ENCODE results near the gene LHFPL6.

Gene LHFPL6

DNA sequence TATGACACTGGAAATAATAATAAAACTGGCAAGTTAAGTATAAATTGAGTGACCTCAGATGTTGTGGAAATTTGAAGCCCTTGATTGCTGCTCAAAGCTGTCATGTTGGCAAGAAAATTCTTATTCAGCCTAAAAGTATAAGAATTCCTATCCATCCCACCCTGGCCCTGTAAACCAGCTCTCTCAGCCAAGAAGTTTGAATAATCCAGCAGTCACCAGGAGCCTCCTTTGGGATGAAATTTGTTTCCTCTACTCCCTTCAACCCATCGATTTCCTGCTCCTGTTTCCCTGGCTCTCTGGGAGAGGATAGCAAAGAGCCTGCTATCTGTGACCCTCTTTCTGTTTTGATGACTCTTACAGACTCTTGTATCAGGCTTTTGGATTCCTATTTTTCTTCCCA lies 169.3 kb downstream of the LHFPL6 start:
- TF ChIP-seq GATA2 (IDR thresholded peaks at IDR 0.05; ENCODE audit: low read depth, low read length) (no peak), GATA3 (IDR thresholded peaks at IDR 0.05; ENCODE audit: low read depth, low read length) (no peak)

DNA sequence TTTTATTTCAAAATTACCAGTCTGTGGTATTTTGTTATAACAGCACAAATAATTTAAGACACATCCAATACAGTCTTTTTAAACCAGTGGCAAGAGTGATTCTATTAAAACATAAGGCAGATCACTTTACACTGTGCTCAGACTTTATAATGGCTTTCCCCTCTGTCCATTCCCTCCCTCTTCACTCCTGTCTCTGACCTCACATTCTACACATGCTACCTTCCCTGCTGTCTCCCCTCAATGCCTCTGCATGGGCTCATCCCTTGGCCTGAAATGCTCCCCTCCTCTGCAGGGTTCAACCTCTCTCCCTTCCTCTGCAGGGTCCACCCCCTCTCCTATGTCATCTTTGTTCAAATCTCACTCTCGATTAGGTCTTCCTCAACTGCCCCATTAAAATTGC lies 170.8 kb downstream of the LHFPL6 start:
- TF ChIP-seq GATA2 (IDR thresholded peaks at IDR 0.05; ENCODE audit: low read depth, low read length) = no peak
- TF ChIP-seq GATA3 (IDR thresholded peaks at IDR 0.05; ENCODE audit: low read depth, low read length) = no peak

DNA sequence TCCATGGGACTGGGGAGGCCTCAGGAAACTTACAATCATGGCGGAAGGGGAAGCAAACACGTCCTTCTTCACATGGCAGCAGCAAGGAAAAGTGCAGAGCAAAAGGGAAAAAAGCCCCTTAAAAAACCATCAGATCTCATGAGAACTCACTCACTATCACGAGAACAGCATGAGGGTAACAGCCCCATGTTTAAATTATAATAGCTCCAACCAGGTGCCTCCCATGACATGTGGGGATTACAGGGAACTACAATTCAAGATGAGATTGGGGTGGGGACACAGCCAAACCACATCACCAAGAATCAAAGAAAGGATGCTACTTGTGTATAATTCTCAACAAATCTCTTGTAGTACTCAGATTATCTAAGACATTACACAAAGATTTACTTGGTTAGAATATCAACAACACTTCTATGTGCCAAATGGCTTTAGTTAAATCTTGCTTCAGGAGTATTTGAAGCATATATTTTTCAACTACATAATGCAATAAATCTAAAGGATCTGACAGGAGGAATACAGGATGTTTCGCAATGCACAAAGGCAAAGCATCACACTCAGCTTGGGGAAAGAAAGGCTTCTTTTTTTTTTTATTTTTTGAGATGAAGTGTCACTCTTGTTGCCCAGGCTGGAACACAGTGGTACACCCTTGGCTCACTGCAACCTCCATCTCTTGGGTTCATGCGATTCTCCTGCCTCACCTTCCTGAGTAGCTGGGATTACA lies 180.0 kb downstream of the LHFPL6 start:
- TF ChIP-seq GATA3 (IDR thresholded peaks at IDR 0.05; ENCODE audit: low read depth, low read length) (no peak), GATA2 (IDR thresholded peaks at IDR 0.05; ENCODE audit: low read depth, low read length) (no peak)

DNA sequence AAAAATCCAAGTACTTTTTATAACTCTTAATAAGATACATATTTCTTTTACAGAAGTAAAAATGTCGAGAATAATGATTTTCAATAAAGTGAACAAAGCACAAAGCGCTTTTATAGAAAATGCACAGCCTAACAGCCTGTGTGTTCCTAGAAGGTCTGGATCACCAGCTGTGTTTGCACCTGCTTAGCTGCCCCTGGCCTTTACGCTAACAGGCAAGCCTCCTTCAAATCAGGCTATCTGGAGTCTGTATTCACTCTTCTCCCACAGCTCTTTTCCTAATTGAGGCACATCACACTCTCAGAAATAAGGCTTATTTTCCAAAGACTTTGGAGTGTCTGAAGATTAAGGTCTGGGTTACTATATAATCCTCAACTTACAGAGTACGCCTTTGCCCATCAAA lies 183.1 kb downstream of the LHFPL6 start:
- no peak for TF ChIP-seq GATA2 (IDR thresholded peaks at IDR 0.05; ENCODE audit: low read depth, low read length)
- TF ChIP-seq GATA3 (IDR thresholded peaks at IDR 0.05; ENCODE audit: low read depth, low read length) = no peak

DNA sequence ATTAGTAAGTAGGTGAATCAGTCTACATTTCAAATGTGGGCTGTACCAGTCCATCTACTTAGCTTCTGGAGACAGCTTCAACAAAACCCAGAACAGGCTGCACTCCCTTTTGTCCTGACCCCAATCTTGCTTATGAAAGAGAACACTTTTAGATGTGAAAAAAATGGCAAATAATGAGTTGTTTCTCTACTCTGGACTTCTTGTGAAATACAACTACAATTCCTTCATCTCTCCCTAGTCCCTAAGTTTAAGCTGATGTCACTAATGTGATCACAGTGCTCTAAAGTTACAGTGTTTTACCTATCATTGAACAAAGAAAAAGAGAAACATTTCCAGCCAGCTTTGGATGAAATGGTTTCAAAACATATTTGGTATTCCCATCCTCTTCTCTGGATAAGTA lies 183.9 kb downstream of the LHFPL6 start:
- TF ChIP-seq GATA3 (IDR thresholded peaks at IDR 0.05; ENCODE audit: low read depth, low read length) = no peak

DNA sequence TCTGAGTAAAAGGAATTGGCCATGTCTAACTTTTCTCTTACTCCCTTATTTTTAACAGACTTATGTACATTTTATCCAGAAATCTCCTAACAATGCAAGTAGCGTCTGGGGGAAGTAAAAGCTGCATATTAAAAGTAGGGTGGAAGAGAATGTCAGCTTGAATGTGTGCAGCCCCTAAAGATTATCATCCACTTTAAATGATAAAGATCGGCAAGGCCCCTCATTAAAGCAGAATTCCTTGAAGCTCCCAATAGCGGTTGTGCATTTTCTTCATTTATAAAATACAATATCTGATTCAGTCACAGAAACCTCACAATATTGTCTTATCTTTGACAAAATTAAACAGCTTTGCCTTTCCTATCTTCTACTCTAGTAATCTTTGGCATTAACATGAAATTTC lies 184.6 kb downstream of the LHFPL6 start:
- TF ChIP-seq GATA2 (IDR thresholded peaks at IDR 0.05; ENCODE audit: low read depth, low read length) (peak; percentile 61; the same call in 1 of the 2 replicates), GATA3 (IDR thresholded peaks at IDR 0.05; ENCODE audit: low read depth, low read length) (peak; percentile 64)

DNA sequence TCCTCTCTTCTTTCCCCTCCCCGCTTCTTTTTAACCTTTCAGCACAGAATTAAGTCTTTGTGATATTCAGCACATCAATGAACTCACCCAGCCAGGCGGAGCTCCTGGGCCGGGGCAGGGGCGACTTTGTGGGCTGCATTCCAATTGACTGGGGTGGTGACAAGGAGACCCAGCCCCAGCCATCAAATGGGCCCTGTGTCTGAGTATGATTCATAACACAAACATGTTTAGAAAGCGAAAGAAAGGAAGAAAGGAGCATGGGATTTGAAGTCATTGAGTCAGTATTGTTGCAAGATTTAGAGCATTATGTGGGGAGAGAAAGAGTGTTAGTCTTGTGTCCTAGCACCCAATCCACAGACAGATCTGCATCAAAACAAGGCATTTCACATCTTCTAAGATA lies 185.3 kb downstream of the LHFPL6 start:
- TF ChIP-seq GATA2 (IDR thresholded peaks at IDR 0.05; ENCODE audit: low read depth, low read length) = no peak
- TF ChIP-seq GATA3 (IDR thresholded peaks at IDR 0.05; ENCODE audit: low read depth, low read length) = no peak

DNA sequence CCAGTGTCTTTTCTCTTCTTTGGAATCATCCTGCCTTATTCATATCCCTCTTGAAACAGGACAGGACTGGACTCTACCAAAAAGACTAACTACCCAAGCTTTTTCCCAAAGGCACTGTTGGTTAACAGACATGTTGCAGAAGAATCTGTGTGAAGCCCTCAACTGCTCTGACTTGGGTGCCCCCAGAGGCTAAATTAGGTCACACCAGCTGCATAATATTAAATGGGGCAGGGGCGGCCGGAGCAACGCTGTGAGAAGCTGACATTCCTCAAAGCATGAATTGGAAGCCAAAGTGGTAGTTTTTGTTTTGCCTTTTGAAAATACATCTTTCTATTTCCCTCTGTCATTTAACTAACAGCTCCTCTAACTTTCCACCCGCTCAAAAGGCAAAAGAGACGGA lies 185.9 kb downstream of the LHFPL6 start:
- TF ChIP-seq GATA2 (IDR thresholded peaks at IDR 0.05; ENCODE audit: low read depth, low read length) = no peak
- TF ChIP-seq GATA3 (IDR thresholded peaks at IDR 0.05; ENCODE audit: low read depth, low read length) = no peak

DNA sequence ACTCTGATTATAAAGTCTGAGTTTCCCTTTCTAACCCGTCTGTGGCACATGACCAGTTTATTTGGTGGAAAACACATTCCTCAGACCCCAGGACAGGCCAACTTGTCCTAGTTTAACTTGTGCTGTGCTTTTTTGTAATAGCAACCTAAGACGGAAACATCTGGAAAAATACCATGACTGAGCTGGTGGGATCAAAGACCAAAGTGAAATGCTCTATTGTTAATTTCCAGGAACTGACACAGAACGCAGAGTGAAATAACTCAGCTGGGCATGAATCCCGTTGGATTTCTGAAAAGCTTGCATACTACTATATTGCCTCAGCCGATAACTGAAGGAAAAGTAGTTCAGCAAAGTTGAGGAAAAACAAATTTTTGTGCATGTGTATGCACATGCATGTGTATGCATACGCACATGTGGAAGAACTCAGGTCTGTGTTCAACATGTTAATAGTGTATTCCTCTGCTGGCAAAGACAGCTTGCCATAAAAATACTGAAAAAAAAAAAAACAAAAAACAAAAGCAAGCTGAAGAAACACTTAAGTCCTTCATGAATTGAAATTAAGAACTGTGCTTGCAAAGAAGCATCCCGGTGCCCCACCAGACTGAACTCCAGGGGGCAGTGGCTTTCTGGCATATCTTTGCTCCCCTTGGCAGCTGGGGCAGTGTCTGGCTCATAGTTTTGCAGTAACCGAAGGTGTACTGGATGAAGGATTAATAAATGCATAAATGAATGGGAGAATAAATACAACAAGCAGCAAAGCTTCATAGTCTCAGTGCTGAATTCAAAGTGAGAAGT lies 187.8 kb downstream of the LHFPL6 start:
- TF ChIP-seq GATA2 (IDR thresholded peaks at IDR 0.05; ENCODE audit: low read depth, low read length) = no peak
- no peak for TF ChIP-seq GATA3 (IDR thresholded peaks at IDR 0.05; ENCODE audit: low read depth, low read length)

DNA sequence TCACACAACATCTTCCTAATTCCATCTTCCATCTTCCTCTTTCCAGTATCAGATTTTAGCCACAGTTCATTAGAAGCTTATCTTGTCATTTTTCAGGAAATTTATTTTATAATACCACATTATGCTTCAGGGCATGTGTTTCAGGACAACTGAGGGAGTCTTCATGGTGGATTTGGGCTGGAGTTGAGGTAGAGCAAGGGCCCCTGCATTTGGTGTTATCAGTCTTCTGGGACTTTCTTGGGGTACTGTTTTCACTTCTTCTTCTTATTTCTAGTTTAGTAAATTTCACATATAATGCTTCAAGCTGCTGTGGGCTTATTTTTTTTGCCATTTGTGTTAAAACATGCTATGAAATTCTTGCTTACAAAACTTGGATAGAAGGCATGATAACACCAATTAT lies 188.7 kb downstream of the LHFPL6 start:
- TF ChIP-seq GATA3 (IDR thresholded peaks at IDR 0.05; ENCODE audit: low read depth, low read length) (no peak), GATA2 (IDR thresholded peaks at IDR 0.05; ENCODE audit: low read depth, low read length) (no peak)

DNA sequence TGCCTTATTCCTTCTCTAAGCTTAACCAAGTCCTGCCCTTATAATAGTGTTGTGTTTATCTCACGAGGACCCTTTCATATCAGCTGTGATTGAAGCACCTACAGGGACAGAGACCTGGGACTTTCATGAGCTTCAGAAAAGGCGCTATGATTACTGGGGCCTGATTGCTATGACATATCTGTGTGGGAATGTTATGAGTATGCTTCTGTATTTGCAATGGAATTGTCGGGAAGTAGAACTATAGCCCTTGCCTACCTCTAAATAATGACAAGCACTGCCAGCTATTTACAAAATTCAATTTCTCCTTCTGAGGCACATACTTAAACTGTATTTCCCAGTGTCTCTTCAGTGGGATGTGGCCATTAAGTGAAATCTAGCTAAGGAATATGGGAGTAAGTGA lies 191.5 kb downstream of the LHFPL6 start:
- TF ChIP-seq GATA3 (IDR thresholded peaks at IDR 0.05; ENCODE audit: low read depth, low read length) (no peak), GATA2 (IDR thresholded peaks at IDR 0.05; ENCODE audit: low read depth, low read length) (no peak)

DNA sequence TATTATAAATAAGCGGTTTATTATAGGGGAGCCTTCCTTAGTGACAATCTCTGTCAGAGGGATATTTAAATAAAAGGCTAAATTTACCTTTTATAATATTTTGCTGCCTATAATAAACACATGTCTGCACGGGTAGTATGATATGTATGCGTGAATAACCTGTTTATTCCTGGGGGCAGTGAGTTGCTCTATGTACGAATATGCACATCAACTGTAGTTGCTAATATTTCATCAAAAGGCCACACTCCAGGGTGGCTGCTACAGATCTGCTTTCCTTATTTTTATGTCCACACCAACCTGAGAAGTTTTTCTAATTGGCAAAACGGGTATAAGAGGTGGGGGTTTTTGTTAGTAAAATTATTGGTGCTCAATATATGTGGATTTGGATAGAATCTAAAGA lies 192.0 kb downstream of the LHFPL6 start:
- TF ChIP-seq GATA2 (IDR thresholded peaks at IDR 0.05; ENCODE audit: low read depth, low read length) = no peak
- no peak for TF ChIP-seq GATA3 (IDR thresholded peaks at IDR 0.05; ENCODE audit: low read depth, low read length)

DNA sequence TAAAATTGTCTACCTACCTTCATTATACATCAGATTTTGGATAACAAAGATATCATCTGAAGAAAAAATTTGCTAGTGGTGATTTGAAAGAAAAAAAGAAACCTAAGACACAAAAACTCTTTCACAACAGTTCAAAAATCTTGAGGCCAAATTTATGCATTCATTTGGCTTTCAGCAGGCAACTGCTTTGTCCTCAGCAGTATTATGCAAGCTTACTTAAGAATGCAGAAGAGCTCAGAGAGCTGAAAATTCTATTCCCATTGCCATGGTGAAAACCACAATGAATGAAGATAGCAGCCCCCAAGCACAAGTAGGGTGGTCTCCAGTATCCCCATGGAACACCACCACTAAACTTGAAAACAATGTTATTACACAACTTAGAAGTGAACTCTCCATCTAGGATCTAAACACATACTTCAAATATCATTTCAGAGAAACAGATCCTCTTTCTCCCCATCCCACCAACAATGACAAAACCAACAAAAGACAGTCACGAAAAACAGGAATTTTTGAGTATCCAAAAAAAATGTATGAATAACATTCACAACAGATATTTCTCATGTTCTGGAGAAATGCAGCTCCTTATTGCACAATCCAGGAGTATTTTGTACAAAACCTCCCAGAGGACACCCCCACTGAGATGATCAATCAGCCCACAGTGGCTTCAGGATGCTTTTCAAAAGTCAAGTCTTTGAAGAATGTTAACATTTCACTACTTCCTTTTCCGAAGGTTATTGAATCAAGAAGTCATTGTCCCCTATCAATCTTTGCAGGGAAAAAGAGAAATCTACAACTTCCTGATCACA lies 192.7 kb downstream of the LHFPL6 start:
- TF ChIP-seq GATA2 (IDR thresholded peaks at IDR 0.05; ENCODE audit: low read depth, low read length) = no peak

DNA sequence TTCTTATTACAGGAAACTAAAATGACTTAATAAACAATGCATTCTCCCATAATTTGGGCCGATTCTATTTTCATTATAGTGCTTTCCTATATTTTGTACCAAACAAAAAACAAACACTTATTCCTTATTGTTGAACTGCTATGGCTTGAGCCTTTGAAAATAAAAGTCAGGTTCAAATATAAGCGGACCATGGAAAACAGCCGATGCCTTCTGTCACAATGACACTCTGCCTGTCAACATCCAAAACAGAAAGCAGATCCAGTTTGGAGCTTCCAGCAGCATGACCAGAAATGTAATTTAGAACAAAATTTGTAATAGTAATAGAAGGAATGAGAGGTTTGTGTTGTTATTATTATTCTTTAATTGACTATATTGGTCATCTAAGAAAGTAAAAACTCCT lies 194.5 kb downstream of the LHFPL6 start:
- TF ChIP-seq GATA2 (IDR thresholded peaks at IDR 0.05; ENCODE audit: low read depth, low read length) (no peak), GATA3 (IDR thresholded peaks at IDR 0.05; ENCODE audit: low read depth, low read length) (no peak)
